K562 (cell line): ENCODE results near the gene C2CD2. TPM values are rescaled to one million over a fixed set of nuclear protein-coding genes. Genes with fewer than 3 reads are reported as not detected.
A peak's percentile ranks its signal among the peaks of the same experiment; 100 is the strongest.

Experiments used
- ATAC-seq: fragments of 200-7000 bp; cut with Tn5 transposase; 3 replicates; pipeline ENCODE4 v1.9.1; 2020; ENCODE audit warnings: moderate library complexity
- BruUV-seq: library from RNA; stranded (reverse); fragments of 400-500 nt; replicated peaks from 2 replicates; lab custom pipeline; 2021; lab: Mats Ljungman, UMichigan
- CTCF ChIA-PET: fragments of 300-600 bp; formaldehyde crosslinking; extraction: SDS; loops from one replicate; lab custom pipeline; 2021; ENCODE audit warnings: low intra/inter-chr PET ratio; lab: Yijun Ruan, JAX
- POLR2A ChIA-PET: fragments of 300-600, 350-650 bp; sonication (Branson Sonifier 250); formaldehyde crosslinking; extraction: SDS; loops from one replicate; lab custom pipeline; 2021; ENCODE audit warnings: antibody characterized with exemption, inconsistent platforms; lab: Yijun Ruan, JAX
- DNase-seq, 4 experiments: peaks; one replicate each; pipeline versions ENCODE4 v3.0.0 to v3.0.0-alpha.2; 2011 to 2018; ENCODE audit warnings: low spot score in 3 of 4, mixed read lengths in 3 of 4; ENCODE audit errors: extremely low read depth in 1 of 4
- FAIRE-seq: peaks from 2 replicates; lab custom pipeline; 2011; peaks lifted over from hg19 to GRCh38; lab: Jason Lieb, UNC
- H2AFZ ChIP-seq: 2 replicates; pipeline ENCODE4 v1.6.0; 2011; ENCODE audit warnings: low read depth, low read length, control low read depth, inconsistent platforms
- H3K27ac ChIP-seq: fragments of 200-600 bp; 3 replicates; pipeline ENCODE4 v1.8.0; 2011; ENCODE audit warnings: low read depth, mild to moderate bottlenecking, control low read depth, inconsistent platforms, low read length, moderate library complexity, mixed read lengths; ENCODE audit errors: extremely low read depth
- H3K27me3 ChIP-seq, 2 experiments: fragments of 300-600 bp in 1 of 2; 2 replicates in 1 of 2; 3 replicates in 1 of 2; pipeline versions ENCODE4 v1.6.0 to v1.8.0; 2011; ENCODE audit warnings: inconsistent platforms in 2 of 2, low read length in 2 of 2, mild to moderate bottlenecking in 1 of 2, mixed read lengths in 1 of 2, moderate library complexity in 1 of 2; ENCODE audit not compliant: control insufficient read depth in 2 of 2, insufficient read depth in 2 of 2
- H3K36me3 ChIP-seq: fragments of 300-600 bp; 3 replicates; pipeline ENCODE4 v1.8.0; 2011; ENCODE audit warnings: mild to moderate bottlenecking, low read length, inconsistent platforms; ENCODE audit not compliant: control insufficient read depth, insufficient read depth
- H3K4me1 ChIP-seq, 2 experiments: fragments of 200-600 bp in 1 of 2; replicated peaks in 1 of 2; 2 replicates in 1 of 2; 3 replicates in 1 of 2; pipeline versions ENCODE4 v1.5.1 to v1.8.0; 2011; ENCODE audit warnings: inconsistent platforms in 2 of 2, low read length in 2 of 2, mild to moderate bottlenecking in 1 of 2, mixed read lengths in 1 of 2, moderate library complexity in 1 of 2; ENCODE audit not compliant: control insufficient read depth in 2 of 2, insufficient read depth in 2 of 2
- H3K4me2 ChIP-seq: 2 replicates; pipeline ENCODE4 v1.6.1; 2011; ENCODE audit warnings: low read length, control low read depth, inconsistent platforms, mixed read lengths; ENCODE audit not compliant: insufficient read depth
- H3K4me3 ChIP-seq: fragments of 200-600 bp; sonication (generic), shearing (Covaris generic); 2 replicates; pipeline ENCODE4 v1.5.1; 2016; ENCODE audit warnings: control low read depth, inconsistent platforms
- H3K79me2 ChIP-seq: fragments of 200-600 bp; 3 replicates; pipeline ENCODE4 v1.8.0; 2011; ENCODE audit warnings: low read length, inconsistent platforms; ENCODE audit not compliant: control insufficient read depth, insufficient read depth
- H3K9ac ChIP-seq, 2 experiments: 2 replicates each; pipeline versions ENCODE4 v1.6.0 to v1.6.1; 2011; ENCODE audit warnings: low read depth in 2 of 2, low read length in 2 of 2, control low read depth in 1 of 2, inconsistent platforms in 1 of 2, mild to moderate bottlenecking in 1 of 2, mixed read lengths in 1 of 2; ENCODE audit not compliant: insufficient read depth in 1 of 2
- H3K9me1 ChIP-seq: one replicate; pipeline ENCODE4 v1.6.0; 2011; ENCODE audit warnings: inconsistent platforms, mild to moderate bottlenecking, low read length, moderate library complexity; ENCODE audit not compliant: control insufficient read depth, insufficient read depth
- H3K9me3 ChIP-seq: replicated peaks from 2 replicates; pipeline ENCODE4 v1.5.1; 2011; ENCODE audit warnings: low read depth, low read length, inconsistent platforms; ENCODE audit not compliant: control insufficient read depth, insufficient read depth
- H4K20me1 ChIP-seq: replicated peaks from 2 replicates; pipeline ENCODE4 v1.6.1; 2011; ENCODE audit warnings: low read length, inconsistent platforms, mixed read lengths; ENCODE audit not compliant: control insufficient read depth, insufficient read depth
- CHCHD3 ChIP-seq: fragments of 250-450 bp; sonication (Bioruptor Pico); IDR thresholded peaks from 2 replicates; pipeline ENCODE4 v2.1.2; 2022; ENCODE audit warnings: mild to moderate bottlenecking
- WGBS: fragments of 100-300 bp; shearing (Covaris generic); methylation state at CpG from one replicate; pipeline ENCODE4 v1.1.6; 2016; ENCODE audit warnings: low coverage, mixed read lengths; ENCODE audit not compliant: insufficient coverage; ENCODE audit errors: missing lambda C conversion rate; 5-methylcytosine and 5-hydroxymethylcytosine counted together
- in situ Hi-C: fragments of 300-500 bp; cut with MboI; formaldehyde crosslinking; loops from 4 replicates; pipeline ENCODE4 v1.15.0; 2018; ENCODE audit warnings: inconsistent platforms, mixed read lengths
- intact Hi-C: fragments of 100-400 bp; cut with micrococcal nuclease; formaldehyde crosslinking; loops from 2 replicates; pipeline ENCODE4 v1.14.2; 2022
- polyA plus RNA-seq, 8 experiments: library from polyadenylated mRNA; depleted of rRNA in 4 of 8; stranded (reverse) in 5 of 8; unstranded in 3 of 8; fragments of >200 nt; fragmentation: Nextera tagmentation in 2 of 8; fragmentation: Illumina TruSeq in 1 of 8; extraction: Ambion mirVana in 2 of 8; extraction: Trizol in 1 of 8; gene quantifications; 2 replicates each; pipeline versions ENCODE4 v1.2.1 to v1.2.3, GENCODE V29; 2011 to 2014; ENCODE audit warnings: inconsistent platforms in 1 of 8, missing spikeins in 1 of 8
- total RNA-seq, 7 experiments: library from RNA; depleted of rRNA in 6 of 7; stranded (reverse); fragments of >200 nt in 6 of 7; fragmentation: Illumina TruSeq in 2 of 7; extraction: Trizol in 2 of 7; gene quantifications; 2 replicates each; pipeline versions ENCODE4 v1.2.1 to v1.2.3, GENCODE V29; 2011 to 2021; ENCODE audit warnings: low replicate concordance in 1 of 7
- TF ChIP-seq, protein P1 (sequence below): fragments of 450-650 bp; IDR thresholded peaks from 2 replicates; pipeline ENCODE4 v1.6.1; 2017; ENCODE audit warnings: antibody characterized with exemption
- TF ChIP-seq, protein P2 (sequence below): fragments of 450-650 bp; IDR thresholded peaks from 2 replicates; pipeline ENCODE4 v1.6.1; 2016; ENCODE audit warnings: mild to moderate bottlenecking, moderate library complexity
- TF ChIP-seq, protein P3 (sequence below), 3 experiments: fragments of 200-800 bp in 1 of 3; fragments of 250-450 bp in 1 of 3; fragments of 450-650 bp in 1 of 3; sonication (Bioruptor Pico) in 1 of 3; sonication (Bioruptor generic) in 1 of 3; formaldehyde crosslinking in 1 of 3; IDR thresholded peaks; 2 replicates each; pipeline versions ENCODE4 v1.6.1 to v1.8.0; 2016 to 2022; ENCODE audit warnings: mild to moderate bottlenecking in 2 of 3, missing genetic modification characterization in 2 of 3, missing compliant biosample characterization in 1 of 3, moderate library complexity in 1 of 3

The C2CD2 gene
- total and polyA plus RNA-seq, 9 of the 15 experiments (the other 6 are each of a cell fraction or from before 2014, with no cell fraction given) = 1.3 to 21.6 (median 12.1) TPM

DNA sequence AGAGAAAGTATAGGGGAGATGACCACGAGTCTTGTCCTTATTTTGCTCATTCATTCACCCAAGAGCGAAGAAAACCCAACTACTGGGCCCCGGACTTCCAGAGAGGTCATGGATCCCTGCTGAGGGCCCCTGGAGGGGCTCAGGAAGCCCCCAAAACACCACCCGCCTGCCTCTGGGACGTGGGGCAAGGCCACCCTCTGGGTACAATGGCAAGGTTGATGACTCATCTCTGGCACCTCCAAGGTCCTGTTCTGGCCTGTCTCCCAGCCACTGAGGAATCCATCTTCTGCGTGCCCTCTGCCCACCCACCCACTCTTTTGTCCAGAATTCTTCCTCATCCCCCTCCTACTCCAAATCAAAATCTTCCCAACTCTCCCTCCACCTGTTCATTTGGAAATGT, 53.4 kb downstream of the C2CD2 start:
- ChIA-PET CTCF (no interaction called here), POLR2A (no interaction called here)
- FAIRE-seq (no peak), ATAC-seq (no peak), DNase-seq (no peak)
- peaks cover 17 to 26% of the 10 kb centered on the region in 2 experiments for H3K4me1 ChIP-seq
- no peaks in the 10 kb centered on the region for H3K9me1 ChIP-seq
- H3K4me3 ChIP-seq = no peak overlapping the region
- peaks cover 38% of the 10 kb centered on the region for H3K36me3 ChIP-seq
- H4K20me1 ChIP-seq = 0 out of 2 replicates have a peak, but pooled peaks cover 2% of the 10 kb centered on the region
- H3K4me2 ChIP-seq = no peak overlapping the region
- no TSS peak for BruUV-seq
- in situ Hi-C loops = no loop called here
- no peaks in the 10 kb centered on the region for H3K79me2 ChIP-seq
- H3K9ac ChIP-seq = 0 out of 4 replicates have a peak overlapping the region, but pooled peaks of 1 of the 2 experiments have one; percentile 11
- 85% methylated on average over 6 of the region's 6 CpGs for WGBS
- H3K27ac ChIP-seq = no peak overlapping the region
- intact Hi-C loops = no loop called here
- H3K9me3 ChIP-seq = no peaks in the 10 kb centered on the region
- no peak overlapping the region for H2AFZ ChIP-seq
- H3K27me3 ChIP-seq = no peaks in the 10 kb centered on the region
- TF ChIP-seq, protein P1, sequence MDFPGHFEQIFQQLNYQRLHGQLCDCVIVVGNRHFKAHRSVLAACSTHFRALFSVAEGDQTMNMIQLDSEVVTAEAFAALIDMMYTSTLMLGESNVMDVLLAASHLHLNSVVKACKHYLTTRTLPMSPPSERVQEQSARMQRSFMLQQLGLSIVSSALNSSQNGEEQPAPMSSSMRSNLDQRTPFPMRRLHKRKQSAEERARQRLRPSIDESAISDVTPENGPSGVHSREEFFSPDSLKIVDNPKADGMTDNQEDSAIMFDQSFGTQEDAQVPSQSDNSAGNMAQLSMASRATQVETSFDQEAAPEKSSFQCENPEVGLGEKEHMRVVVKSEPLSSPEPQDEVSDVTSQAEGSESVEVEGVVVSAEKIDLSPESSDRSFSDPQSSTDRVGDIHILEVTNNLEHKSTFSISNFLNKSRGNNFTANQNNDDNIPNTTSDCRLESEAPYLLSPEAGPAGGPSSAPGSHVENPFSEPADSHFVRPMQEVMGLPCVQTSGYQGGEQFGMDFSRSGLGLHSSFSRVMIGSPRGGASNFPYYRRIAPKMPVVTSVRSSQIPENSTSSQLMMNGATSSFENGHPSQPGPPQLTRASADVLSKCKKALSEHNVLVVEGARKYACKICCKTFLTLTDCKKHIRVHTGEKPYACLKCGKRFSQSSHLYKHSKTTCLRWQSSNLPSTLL = no peak
- no peak for TF ChIP-seq CHCHD3 (CRISPR knock-in tag)
- TF ChIP-seq, protein P2, sequence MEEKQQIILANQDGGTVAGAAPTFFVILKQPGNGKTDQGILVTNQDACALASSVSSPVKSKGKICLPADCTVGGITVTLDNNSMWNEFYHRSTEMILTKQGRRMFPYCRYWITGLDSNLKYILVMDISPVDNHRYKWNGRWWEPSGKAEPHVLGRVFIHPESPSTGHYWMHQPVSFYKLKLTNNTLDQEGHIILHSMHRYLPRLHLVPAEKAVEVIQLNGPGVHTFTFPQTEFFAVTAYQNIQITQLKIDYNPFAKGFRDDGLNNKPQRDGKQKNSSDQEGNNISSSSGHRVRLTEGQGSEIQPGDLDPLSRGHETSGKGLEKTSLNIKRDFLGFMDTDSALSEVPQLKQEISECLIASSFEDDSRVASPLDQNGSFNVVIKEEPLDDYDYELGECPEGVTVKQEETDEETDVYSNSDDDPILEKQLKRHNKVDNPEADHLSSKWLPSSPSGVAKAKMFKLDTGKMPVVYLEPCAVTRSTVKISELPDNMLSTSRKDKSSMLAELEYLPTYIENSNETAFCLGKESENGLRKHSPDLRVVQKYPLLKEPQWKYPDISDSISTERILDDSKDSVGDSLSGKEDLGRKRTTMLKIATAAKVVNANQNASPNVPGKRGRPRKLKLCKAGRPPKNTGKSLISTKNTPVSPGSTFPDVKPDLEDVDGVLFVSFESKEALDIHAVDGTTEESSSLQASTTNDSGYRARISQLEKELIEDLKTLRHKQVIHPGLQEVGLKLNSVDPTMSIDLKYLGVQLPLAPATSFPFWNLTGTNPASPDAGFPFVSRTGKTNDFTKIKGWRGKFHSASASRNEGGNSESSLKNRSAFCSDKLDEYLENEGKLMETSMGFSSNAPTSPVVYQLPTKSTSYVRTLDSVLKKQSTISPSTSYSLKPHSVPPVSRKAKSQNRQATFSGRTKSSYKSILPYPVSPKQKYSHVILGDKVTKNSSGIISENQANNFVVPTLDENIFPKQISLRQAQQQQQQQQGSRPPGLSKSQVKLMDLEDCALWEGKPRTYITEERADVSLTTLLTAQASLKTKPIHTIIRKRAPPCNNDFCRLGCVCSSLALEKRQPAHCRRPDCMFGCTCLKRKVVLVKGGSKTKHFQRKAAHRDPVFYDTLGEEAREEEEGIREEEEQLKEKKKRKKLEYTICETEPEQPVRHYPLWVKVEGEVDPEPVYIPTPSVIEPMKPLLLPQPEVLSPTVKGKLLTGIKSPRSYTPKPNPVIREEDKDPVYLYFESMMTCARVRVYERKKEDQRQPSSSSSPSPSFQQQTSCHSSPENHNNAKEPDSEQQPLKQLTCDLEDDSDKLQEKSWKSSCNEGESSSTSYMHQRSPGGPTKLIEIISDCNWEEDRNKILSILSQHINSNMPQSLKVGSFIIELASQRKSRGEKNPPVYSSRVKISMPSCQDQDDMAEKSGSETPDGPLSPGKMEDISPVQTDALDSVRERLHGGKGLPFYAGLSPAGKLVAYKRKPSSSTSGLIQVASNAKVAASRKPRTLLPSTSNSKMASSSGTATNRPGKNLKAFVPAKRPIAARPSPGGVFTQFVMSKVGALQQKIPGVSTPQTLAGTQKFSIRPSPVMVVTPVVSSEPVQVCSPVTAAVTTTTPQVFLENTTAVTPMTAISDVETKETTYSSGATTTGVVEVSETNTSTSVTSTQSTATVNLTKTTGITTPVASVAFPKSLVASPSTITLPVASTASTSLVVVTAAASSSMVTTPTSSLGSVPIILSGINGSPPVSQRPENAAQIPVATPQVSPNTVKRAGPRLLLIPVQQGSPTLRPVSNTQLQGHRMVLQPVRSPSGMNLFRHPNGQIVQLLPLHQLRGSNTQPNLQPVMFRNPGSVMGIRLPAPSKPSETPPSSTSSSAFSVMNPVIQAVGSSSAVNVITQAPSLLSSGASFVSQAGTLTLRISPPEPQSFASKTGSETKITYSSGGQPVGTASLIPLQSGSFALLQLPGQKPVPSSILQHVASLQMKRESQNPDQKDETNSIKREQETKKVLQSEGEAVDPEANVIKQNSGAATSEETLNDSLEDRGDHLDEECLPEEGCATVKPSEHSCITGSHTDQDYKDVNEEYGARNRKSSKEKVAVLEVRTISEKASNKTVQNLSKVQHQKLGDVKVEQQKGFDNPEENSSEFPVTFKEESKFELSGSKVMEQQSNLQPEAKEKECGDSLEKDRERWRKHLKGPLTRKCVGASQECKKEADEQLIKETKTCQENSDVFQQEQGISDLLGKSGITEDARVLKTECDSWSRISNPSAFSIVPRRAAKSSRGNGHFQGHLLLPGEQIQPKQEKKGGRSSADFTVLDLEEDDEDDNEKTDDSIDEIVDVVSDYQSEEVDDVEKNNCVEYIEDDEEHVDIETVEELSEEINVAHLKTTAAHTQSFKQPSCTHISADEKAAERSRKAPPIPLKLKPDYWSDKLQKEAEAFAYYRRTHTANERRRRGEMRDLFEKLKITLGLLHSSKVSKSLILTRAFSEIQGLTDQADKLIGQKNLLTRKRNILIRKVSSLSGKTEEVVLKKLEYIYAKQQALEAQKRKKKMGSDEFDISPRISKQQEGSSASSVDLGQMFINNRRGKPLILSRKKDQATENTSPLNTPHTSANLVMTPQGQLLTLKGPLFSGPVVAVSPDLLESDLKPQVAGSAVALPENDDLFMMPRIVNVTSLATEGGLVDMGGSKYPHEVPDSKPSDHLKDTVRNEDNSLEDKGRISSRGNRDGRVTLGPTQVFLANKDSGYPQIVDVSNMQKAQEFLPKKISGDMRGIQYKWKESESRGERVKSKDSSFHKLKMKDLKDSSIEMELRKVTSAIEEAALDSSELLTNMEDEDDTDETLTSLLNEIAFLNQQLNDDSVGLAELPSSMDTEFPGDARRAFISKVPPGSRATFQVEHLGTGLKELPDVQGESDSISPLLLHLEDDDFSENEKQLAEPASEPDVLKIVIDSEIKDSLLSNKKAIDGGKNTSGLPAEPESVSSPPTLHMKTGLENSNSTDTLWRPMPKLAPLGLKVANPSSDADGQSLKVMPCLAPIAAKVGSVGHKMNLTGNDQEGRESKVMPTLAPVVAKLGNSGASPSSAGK = no peak
- TF ChIP-seq, protein P3, sequence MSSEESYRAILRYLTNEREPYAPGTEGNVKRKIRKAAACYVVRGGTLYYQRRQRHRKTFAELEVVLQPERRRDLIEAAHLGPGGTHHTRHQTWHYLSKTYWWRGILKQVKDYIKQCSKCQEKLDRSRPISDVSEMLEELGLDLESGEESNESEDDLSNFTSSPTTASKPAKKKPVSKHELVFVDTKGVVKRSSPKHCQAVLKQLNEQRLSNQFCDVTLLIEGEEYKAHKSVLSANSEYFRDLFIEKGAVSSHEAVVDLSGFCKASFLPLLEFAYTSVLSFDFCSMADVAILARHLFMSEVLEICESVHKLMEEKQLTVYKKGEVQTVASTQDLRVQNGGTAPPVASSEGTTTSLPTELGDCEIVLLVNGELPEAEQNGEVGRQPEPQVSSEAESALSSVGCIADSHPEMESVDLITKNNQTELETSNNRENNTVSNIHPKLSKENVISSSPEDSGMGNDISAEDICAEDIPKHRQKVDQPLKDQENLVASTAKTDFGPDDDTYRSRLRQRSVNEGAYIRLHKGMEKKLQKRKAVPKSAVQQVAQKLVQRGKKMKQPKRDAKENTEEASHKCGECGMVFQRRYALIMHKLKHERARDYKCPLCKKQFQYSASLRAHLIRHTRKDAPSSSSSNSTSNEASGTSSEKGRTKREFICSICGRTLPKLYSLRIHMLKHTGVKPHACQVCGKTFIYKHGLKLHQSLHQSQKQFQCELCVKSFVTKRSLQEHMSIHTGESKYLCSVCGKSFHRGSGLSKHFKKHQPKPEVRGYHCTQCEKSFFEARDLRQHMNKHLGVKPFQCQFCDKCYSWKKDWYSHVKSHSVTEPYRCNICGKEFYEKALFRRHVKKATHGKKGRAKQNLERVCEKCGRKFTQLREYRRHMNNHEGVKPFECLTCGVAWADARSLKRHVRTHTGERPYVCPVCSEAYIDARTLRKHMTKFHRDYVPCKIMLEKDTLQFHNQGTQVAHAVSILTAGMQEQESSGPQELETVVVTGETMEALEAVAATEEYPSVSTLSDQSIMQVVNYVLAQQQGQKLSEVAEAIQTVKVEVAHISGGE (CRISPR knock-in tag; IDR thresholded peaks at IDR 0.05) = no peak
